Tongue (tissue), 2 donors: ENCODE data around the gene UBE2E2. TPM values are rescaled to one million over a fixed set of nuclear protein-coding genes. Genes with fewer than 3 reads are reported as not detected.
A peak's percentile ranks its signal among the peaks of the same experiment; 100 is the strongest.

Experiments
- DNase-seq: peaks from one replicate; pipeline ENCODE4 v3.0.0-alpha.2; 2015
- total RNA-seq: library from RNA; depleted of rRNA; stranded (reverse); fragments of >200 nt; gene quantifications from one replicate; pipeline ENCODE4 v1.2.3, GENCODE V29; 2014

The UBE2E2 gene
- total RNA-seq, 1 donor from 2014 or later = 177 TPM

DNA sequence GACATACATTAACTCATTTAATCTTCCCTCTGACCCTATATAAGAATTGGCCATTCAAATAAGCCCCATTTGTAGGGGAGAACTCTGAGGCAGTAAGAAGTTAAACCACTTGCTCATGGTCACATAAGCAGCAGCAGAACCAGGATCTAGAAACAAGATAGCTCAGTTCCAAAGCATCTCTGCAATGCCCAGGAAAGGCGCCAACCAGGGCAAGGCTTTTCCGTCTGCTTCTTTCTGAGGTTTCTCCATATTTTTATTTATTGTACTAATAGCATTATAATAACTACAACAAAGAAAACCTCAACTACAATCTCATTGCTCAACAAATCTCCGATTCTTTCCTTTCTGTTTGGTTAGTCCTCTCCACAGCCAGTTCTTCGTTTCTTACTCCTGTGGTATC is 4.3 kb upstream of the UBE2E2 start:
- no peak for DNase-seq

- DNase-seq = no peak
These were observed 3.5 kb upstream of the UBE2E2 start for GRCh38 chr3:23199649-23200048.

DNA sequence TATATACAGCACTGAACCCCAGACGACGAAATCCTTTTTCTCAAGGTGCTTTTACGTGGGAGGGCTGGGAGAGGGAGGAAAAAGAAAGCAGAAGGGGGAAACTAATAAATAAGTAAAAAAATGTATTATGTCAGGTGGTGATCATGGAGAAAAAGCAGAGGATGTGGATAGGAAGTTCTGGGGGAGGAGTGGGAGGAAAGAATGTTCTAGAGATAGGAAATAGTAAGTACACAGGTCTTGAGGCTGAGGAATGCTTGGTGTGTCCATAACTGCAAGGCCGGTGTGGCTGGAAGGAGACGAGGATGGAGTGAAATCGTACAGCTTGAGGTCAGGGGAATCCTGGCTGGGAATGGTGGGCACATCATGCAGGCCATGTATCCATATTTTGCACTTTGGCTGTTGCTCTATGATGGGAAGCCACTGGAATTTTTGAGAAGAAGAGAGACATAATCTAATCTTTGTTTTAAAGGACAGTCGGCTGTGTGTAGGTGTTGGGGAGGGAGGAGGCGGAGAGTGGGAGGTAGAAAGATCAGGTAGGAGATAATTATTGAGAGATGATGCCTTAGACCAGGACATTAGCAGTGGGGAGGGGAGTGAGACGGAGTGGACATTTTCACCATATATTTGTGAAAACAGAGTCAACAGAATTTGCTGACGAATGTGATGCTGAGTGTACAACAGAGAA is 1.8 kb upstream of the UBE2E2 start:
- no peak for DNase-seq

- DNase-seq = no peak
These were observed 765 bp upstream of the UBE2E2 start for GRCh38 chr3:23202203-23202920.

GRCh38 chr3:23203708-23204330 is 692 bp downstream of the UBE2E2 start:
- DNase-seq = peak; percentile 52

DNA sequence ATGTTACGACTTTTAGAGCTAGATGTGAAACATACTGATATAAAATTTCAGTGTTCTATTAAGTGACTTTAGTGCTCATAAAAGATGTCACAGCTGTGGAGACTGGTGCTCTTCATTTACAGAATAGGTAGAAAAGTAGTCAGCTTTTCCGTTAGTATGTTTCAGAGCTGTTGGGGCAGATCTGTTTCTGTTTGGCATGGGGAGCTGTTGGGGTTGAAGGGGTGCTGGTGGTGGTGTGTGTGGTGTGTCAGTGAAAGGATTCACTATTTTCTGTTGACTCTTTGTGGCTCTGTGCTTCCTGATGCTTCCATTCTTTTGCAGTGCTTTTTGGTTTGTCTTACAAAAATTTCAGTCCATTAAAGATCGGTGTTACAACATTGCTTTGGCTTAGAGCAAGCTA is 3.2 kb downstream of the UBE2E2 start:
- no peak for DNase-seq

DNA sequence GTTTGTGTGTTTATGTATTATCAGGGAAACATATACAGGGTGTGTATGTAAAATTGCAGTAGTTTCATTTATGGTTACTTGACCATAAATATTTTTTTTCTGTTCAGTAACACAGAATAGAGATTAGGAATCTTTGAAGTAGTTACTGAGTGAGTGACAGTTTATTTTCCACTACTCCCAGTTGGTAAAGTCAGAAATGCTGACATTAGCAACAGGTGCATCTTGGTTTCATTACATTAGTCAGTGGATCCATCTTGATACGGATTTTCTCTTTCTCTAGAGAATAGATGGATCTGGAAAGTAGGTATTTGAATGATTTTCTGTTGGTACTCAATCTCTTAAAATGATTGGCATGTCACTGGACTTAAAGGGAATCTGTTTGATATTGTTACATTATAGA is 6.0 kb downstream of the UBE2E2 start:
- DNase-seq = no peak

- DNase-seq = no peak
These were observed 6.8 kb downstream of the UBE2E2 start for GRCh38 chr3:23209747-23210487.

GRCh38 chr3:23213813-23214212 is 10.7 kb downstream of the UBE2E2 start:
- DNase-seq = no peak

DNA sequence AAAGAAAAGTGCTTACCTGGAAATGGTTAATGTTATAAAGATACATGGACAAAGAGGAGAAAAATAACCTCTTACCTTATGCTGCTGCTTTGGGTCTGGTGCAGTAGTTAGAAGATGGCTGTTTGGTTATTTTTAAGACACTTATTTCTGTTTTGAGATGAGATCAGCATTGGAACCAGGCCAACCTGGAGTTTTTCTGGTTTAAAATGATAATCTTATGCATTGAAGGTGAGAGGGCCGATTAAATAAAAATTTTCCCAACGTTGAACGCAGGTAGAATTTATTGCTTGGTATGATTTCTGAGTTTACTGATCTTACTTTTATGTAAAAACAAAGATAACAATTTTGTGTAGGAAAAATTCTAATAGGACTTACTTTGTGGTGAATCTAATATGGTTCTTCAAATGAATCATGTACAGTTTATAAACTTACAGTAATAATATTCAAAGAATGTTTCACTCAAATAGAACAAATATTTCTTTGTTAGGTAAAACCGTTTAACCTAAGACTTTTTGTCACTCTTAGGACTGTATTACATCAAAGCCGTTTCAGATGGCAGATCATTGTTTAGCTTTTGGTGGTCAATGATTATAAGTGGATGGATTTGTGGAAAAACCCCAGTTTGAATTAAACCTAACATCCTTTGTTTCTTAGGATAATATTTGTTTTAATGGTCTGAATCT is 14.9 kb downstream of the UBE2E2 start:
- no peak for DNase-seq

- DNase-seq = no peak
These were observed 16.0 kb downstream of the UBE2E2 start for GRCh38 chr3:23219117-23219516.

- no peak for DNase-seq
These were observed 16.4 kb downstream of the UBE2E2 start for GRCh38 chr3:23219552-23219951.

GRCh38 chr3:23221136-23221535 is 18.0 kb downstream of the UBE2E2 start:
- DNase-seq = no peak

GRCh38 chr3:23232016-23232415 is 28.9 kb downstream of the UBE2E2 start:
- no peak for DNase-seq

GRCh38 chr3:23232854-23233253 is 29.7 kb downstream of the UBE2E2 start:
- DNase-seq = no peak

DNA sequence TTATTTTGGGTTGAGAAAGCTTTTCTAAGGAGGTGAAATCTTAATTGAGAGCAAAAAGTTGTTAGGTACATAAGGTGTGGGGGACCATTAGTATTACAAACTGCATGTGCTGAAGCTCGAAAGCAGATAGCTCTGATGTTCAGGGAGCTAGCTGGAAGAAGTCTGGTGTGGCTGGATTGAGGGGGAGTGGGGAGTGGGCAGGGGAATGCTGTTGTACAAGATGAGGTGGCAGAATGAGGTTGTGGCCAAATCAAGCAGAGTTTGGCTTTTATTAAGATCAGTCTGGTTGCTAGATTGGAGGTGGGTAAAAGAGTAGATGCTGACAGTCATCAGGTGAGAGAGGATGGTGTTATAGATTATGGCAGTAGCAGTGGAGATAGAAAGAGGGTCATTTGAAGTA is 32.1 kb downstream of the UBE2E2 start:
- DNase-seq = no peak

DNA sequence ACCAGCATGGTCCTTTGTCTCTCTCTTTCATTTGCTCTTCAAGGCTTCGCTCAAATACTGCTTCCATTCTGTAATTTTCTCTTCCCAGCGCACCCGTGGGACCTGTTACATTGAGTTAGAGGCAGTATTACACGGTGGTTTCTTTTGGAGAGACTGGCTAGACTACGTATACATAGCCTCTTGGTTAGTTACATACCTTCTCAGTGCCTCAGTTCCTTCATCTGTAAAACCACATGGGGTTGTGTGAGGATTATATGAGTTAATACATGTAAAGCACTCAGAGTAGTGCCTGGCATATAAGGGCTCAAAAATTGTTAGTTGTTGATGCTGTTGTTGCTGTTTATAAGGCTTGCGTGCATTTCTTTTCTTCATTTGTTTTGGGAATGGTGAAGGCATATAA is 33.8 kb downstream of the UBE2E2 start:
- no peak for DNase-seq

DNA sequence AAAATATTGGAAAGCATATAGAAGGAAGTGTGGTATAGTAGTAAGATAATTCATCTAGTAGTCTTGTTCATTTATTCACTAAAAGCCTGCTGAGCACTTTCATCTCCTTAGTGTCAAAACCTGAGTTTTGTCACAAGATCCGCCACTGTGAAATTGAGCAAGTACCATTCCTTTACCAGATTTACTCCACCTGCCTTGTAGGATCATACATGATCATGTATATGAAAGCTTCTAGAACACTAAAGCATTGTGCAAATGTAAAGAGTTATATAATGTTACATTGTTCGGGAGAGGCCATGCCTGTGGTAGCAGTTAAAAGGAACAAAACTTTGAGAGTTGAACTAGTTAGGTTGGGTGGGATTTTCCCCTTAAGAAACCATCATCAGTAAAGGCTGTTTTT is 35.0 kb downstream of the UBE2E2 start:
- DNase-seq = no peak

GRCh38 chr3:23238578-23238977 is 35.5 kb downstream of the UBE2E2 start:
- no peak for DNase-seq

- no peak for DNase-seq
These were observed 36.3 kb downstream of the UBE2E2 start for GRCh38 chr3:23239211-23240068.

GRCh38 chr3:23240171-23240785 is 37.2 kb downstream of the UBE2E2 start:
- no peak for DNase-seq
